HUES64 (cell line): ENCODE data around the gene SYT15.

Experiments used
- H3K27ac ChIP-seq: 2 replicates; pipeline ENCODE4 v1.7.0; 2013; ENCODE audit warnings: low read depth, low read length, inconsistent platforms
- H3K27me3 ChIP-seq: 2 replicates; pipeline ENCODE4 v1.6.1; 2013; ENCODE audit warnings: mild to moderate bottlenecking, low read length; ENCODE audit not compliant: insufficient read depth
- H3K36me3 ChIP-seq: 2 replicates; pipeline ENCODE4 v1.6.1; 2013; ENCODE audit warnings: mild to moderate bottlenecking, low read length; ENCODE audit not compliant: insufficient read depth
- H3K4me1 ChIP-seq: 2 replicates; pipeline ENCODE4 v1.6.1; 2013; ENCODE audit warnings: mild to moderate bottlenecking, low read length, moderate library complexity; ENCODE audit not compliant: insufficient read depth
- H3K4me3 ChIP-seq: 2 replicates; pipeline ENCODE4 v1.5.1; 2013; ENCODE audit warnings: mild to moderate bottlenecking, low read length, moderate library complexity
- H3K9ac ChIP-seq: 2 replicates; pipeline ENCODE4 v1.6.1; 2013; ENCODE audit warnings: mild to moderate bottlenecking, low read depth, low read length
- H3K9me3 ChIP-seq: 2 replicates; pipeline ENCODE4 v1.6.1; 2013; ENCODE audit warnings: low read depth, low read length; ENCODE audit not compliant: insufficient read depth
- WGBS: fragments of 150-250, 120-280 bp; methylation state at CpG from one replicate; pipeline ENCODE4 v1.1.7; 2013; ENCODE audit warnings: missing lambda C conversion rate; 5-methylcytosine and 5-hydroxymethylcytosine counted together

SYT15 gene

GRCh38 chr10:46539596-46540411 is 39.1 kb upstream of the SYT15 start:
- Histone ChIP-seq H3K27me3 (peaks cover 8% of the 10 kb centered on the region; the same call in 1 of the 2 replicates), H3K9me3 (no peaks in the 10 kb centered on the region), H3K27ac (no peak overlapping the region), H3K4me1 (peaks cover 7% of the 10 kb centered on the region), H3K4me3 (no peak overlapping the region), H3K36me3 (no peaks in the 10 kb centered on the region), H3K9ac (no peak overlapping the region)
- WGBS: 86% methylated on average over 14 of the region's 14 CpGs

DNA sequence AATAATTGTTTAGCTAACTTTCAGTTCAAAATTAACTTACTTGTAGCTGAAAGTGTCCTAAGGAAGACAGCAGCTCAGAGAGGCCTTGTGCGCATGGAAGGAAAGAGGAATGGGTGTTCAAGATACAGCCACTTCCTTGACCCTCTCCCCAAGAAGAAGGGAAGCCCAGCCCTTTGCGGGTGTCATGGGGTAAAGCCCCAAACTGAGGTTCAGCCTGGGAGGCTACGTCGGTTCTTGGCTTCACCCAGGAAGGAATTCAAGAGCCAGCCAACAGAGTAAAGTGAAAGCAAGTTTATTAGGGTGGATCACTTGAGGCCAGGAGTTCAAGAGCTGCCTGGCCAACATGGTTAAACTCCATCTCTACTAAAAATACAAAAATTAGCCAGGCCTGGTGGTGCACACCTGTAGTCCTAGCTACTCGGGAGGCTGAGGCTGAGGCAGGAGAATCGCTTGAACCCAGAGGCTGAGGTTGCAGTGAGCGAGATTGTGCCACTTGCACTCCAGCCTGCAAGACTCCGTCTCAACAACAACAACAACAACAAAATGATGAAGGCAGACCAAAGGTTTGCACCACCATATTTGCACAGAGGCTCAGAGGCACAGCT is 38.4 kb upstream of the SYT15 start:
- H3K27ac ChIP-seq: no peak overlapping the region
- WGBS: 92% methylated on average over 8 of the region's 8 CpGs
- peak overlapping the region; percentile 59 for H3K4me3 ChIP-seq
- H3K4me1 ChIP-seq: peaks cover 7% of the 10 kb centered on the region
- H3K9ac ChIP-seq: no peak overlapping the region
- H3K9me3 ChIP-seq: no peaks in the 10 kb centered on the region
- no peaks in the 10 kb centered on the region for H3K36me3 ChIP-seq
- H3K27me3 ChIP-seq: peaks cover 8% of the 10 kb centered on the region; the same call in 1 of the 2 replicates

- WGBS: 6% methylated on average over 33 of the region's 42 CpGs
- Histone ChIP-seq H3K9ac (peak overlapping the region; percentile 62), H3K4me3 (peak overlapping the region; percentile 59), H3K27ac (no peak overlapping the region), H3K27me3 (peaks cover 8% of the 10 kb centered on the region; the same call in 1 of the 2 replicates), H3K4me1 (peaks cover 7% of the 10 kb centered on the region), H3K36me3 (no peaks in the 10 kb centered on the region), H3K9me3 (no peaks in the 10 kb centered on the region)
These were observed 37.8 kb upstream of the SYT15 start for GRCh38 chr10:46541017-46541661.

DNA sequence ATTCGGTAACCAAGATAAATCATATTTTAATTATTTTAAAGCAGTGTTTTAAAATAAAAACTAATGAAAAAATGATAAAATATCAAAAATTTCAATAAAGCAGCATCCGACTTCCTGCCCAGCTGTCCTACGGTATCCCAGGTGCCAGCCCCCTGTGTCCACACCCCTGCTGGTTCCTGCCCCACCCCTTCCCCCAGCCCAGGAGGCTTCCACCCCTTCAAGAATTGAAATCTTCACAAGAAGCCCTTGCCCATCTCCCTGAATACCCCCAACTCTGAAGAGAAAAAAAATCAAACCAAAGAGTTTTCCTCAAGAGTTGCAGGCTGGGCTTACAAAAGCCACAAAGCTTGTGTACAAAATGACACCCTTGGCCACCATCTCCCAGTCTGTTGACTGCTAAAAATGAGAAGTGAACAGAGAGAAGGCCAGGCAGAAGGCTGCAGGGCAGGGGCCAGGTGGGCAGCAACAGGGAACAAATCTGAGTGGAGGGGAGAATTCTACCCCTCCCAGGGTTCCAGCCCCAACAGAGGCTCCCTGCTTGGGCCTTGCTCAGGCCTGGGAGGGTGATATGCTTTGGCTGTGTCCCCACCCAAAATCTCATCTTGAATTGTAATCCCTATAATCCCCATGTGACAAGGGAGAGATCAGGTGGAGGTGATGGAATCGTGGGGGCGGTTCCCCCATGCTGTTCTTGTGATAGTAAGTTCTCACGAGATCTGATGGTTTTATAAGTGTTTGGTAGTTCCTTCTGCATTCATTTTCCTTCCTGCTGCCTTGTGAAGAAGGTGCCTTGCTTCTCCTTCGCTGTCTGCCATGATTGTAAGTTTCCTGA is 37.0 kb upstream of the SYT15 start:
- H3K9me3 ChIP-seq: no peaks in the 10 kb centered on the region
- peaks cover 8% of the 10 kb centered on the region; the same call in 1 of the 2 replicates for H3K27me3 ChIP-seq
- 70% methylated on average over 6 of the region's 7 CpGs for WGBS
- peaks cover 7% of the 10 kb centered on the region for H3K4me1 ChIP-seq
- no peak overlapping the region for H3K9ac ChIP-seq
- H3K27ac ChIP-seq: no peak overlapping the region
- no peaks in the 10 kb centered on the region for H3K36me3 ChIP-seq
- H3K4me3 ChIP-seq: peak overlapping the region; percentile 59

- 82% methylated on average over 7 of the region's 7 CpGs for WGBS
- no peak overlapping the region for H3K27ac ChIP-seq
These were observed 36.1 kb upstream of the SYT15 start for GRCh38 chr10:46542567-46543465.

DNA sequence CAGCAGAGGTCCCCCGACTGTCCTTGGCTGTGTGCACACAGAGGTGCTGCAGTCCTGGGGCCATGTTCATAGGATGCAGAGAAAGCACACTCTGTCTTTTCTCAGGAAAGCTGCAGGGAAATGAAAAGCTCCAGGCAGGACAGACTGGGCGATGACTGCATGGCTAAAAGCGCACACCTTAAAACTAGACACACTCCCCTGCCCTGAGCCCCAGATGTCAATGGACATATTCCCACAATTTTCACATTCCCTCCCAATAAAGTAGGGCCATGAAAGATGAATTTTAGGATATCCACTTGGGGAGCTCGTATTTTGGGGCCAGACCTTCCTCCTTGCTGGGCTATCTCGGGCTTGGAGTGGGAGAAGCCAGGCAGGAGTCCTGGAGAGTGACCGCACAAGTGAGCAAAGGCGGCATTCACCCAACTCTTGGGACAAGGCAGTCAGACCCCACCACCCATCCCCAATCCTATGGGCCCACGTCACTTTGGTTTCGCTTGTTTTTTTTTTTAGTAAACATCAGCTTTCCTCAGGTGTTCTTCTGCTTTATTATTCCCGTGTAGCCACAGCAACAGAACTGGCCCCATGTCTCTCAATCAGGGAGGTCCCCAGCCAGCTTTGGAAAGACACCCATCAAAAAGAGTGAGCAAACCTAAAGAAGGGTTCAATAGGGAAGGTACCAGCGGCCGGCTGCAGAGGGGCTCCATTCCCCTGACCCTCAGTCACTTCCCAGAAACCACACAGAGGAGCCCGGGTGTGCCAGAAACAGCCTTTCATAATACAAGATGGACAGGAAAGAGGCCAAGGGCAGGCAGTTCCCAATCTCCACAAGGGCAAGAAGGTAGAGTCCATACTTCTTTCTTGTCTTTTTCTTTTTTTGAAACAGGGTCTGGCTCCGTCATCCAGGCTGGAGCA is 35.2 kb upstream of the SYT15 start:
- Histone ChIP-seq H3K4me1 (peaks cover 7% of the 10 kb centered on the region), H3K36me3 (no peaks in the 10 kb centered on the region), H3K27ac (no peak overlapping the region), H3K27me3 (peaks cover 8% of the 10 kb centered on the region; the same call in 1 of the 2 replicates), H3K9ac (no peak overlapping the region), H3K4me3 (no peak overlapping the region), H3K9me3 (no peaks in the 10 kb centered on the region)
- 91% methylated on average over 14 of the region's 14 CpGs for WGBS

More at GRCh38 chr10:46542567-46543465, 36.1 kb upstream of the SYT15 start:
- Histone ChIP-seq H3K4me3 (no peak overlapping the region), H3K4me1 (peaks cover 7% of the 10 kb centered on the region), H3K27me3 (peaks cover 8% of the 10 kb centered on the region; the same call in 1 of the 2 replicates), H3K36me3 (no peaks in the 10 kb centered on the region), H3K9ac (no peak overlapping the region), H3K9me3 (no peaks in the 10 kb centered on the region)

DNA sequence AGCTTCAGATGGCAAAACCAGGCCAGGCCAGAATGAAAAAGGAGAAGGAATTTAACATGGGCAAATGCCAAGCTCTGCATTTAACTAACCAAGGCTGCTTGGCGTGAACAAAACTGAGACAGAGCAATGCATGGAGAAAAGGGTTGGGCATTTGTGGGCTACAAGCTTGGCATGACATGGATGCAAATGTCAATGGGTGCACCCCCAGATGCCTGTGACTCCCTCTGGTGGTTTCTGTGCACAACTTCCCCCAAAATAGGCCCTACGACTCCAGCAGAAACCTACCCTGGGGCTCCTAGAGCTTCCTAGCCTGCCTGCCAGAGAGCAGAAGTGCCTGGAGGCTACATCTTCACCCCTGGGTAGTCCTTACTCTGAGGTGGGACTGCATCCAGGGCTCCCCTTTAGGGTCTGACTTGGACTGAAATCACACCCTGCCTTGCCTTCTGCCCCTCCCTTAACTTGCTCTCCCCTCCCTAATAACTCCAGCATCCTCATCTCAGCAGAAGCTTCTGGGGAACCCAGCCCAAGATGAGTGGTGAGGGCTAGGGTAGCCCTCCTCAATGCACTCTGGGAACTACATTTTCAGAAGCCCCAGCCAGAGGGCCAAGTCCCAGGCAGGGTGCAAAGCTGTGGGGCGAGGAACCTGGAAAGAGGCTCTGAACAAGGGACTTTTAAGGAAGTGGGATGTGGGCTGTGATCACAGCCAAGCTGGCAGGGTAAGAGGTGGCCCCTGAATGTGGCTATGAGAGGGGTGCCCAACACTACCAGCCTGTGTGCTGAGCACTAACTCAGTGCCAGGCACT is 33.7 kb upstream of the SYT15 start:
- Histone ChIP-seq H3K27ac (no peak overlapping the region), H3K9me3 (no peaks in the 10 kb centered on the region), H3K27me3 (peaks cover 8% of the 10 kb centered on the region; the same call in 1 of the 2 replicates), H3K9ac (no peak overlapping the region), H3K4me1 (peaks cover 7% of the 10 kb centered on the region), H3K36me3 (peaks cover 4% of the 10 kb centered on the region; the same call in 1 of the 2 replicates), H3K4me3 (no peak overlapping the region)
- WGBS: 68% methylated on average over 3 of the region's 3 CpGs

GRCh38 chr10:46545861-46546590 is 32.9 kb upstream of the SYT15 start:
- 82% methylated on average over 5 of the region's 5 CpGs for WGBS
- peaks cover 6% of the 10 kb centered on the region; the same call in 1 of the 2 replicates for H3K36me3 ChIP-seq
- no peak overlapping the region for H3K4me3 ChIP-seq
- H3K9me3 ChIP-seq: no peaks in the 10 kb centered on the region
- H3K27ac ChIP-seq: no peak overlapping the region
- H3K4me1 ChIP-seq: peaks cover 7% of the 10 kb centered on the region
- H3K27me3 ChIP-seq: no peaks in the 10 kb centered on the region
- H3K9ac ChIP-seq: no peak overlapping the region
